Stomach smooth muscle (tissue), 2 donors: ENCODE data around the gene VIPR1.

Experiments used
- H3K27ac ChIP-seq: one replicate; pipeline ENCODE4 v1.7.0; 2013; ENCODE audit warnings: mild to moderate bottlenecking, low read length, inconsistent platforms
- H3K27me3 ChIP-seq, 2 donors: one replicate each; pipeline ENCODE4 v1.7.0; 2013; ENCODE audit warnings: low read length in 2 of 2; ENCODE audit not compliant: insufficient read depth in 2 of 2, control insufficient read depth in 1 of 2
- H3K36me3 ChIP-seq, 2 donors: one replicate each; pipeline ENCODE4 v1.7.0; 2013; ENCODE audit warnings: low read length in 2 of 2; ENCODE audit not compliant: control insufficient read depth in 2 of 2, insufficient read depth in 2 of 2
- H3K4me1 ChIP-seq: one replicate; pipeline ENCODE4 v1.7.0; 2013; ENCODE audit warnings: low read length; ENCODE audit not compliant: control insufficient read depth, insufficient read depth
- H3K4me3 ChIP-seq, 2 donors: one replicate each; pipeline ENCODE4 v1.7.0; 2013; ENCODE audit warnings: low read length in 2 of 2
- H3K9ac ChIP-seq, 2 donors: one replicate each; pipeline ENCODE4 v1.7.0; 2013; ENCODE audit warnings: low read length in 2 of 2, mild to moderate bottlenecking in 1 of 2
- H3K9me3 ChIP-seq, 2 donors: one replicate each; pipeline ENCODE4 v1.7.0; 2013; ENCODE audit warnings: low read length in 2 of 2; ENCODE audit not compliant: control insufficient read depth in 2 of 2
- donor health status: healthy.
- donor health status: Pancreatic carcinoma.

VIPR1 gene

DNA sequence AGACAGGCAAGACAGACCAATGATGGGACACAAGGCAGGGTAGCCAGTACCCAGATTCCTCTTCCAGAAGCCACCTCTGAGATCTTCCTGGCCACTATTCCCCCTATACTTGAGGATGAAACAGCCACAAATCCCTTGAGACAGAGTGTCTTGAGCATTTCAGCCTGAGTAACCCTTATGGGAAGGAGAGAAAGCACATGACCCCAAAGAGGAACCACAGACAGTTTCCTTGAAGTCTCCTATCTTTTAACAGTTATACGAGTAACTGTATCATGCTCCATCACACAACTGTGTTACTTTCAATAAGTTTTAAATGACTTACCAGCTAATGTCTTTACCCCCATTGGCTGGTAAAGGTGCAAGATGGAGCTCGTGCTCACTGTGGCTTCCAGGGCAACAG, 9.3 kb downstream of the VIPR1 start:
- H3K36me3 ChIP-seq, result no peaks in the 10 kb centered on the region
- H3K9me3 ChIP-seq, result no peaks in the 10 kb centered on the region
- no peak overlapping the region for H3K27ac ChIP-seq
- no peaks in the 10 kb centered on the region for H3K27me3 ChIP-seq
- no peak overlapping the region for H3K9ac ChIP-seq
- no peaks in the 10 kb centered on the region for H3K4me1 ChIP-seq
- no peak overlapping the region for H3K4me3 ChIP-seq

GRCh38 chr3:42513121-42513520, 10.7 kb downstream of the VIPR1 start:
- H3K36me3 ChIP-seq, result no peaks in the 10 kb centered on the region
- H3K27ac ChIP-seq, result no peak overlapping the region
- H3K27me3 ChIP-seq, result no peaks in the 10 kb centered on the region
- no peak overlapping the region for H3K4me3 ChIP-seq
- no peaks in the 10 kb centered on the region for H3K9me3 ChIP-seq
- H3K9ac ChIP-seq, result no peak overlapping the region
- H3K4me1 ChIP-seq, result no peaks in the 10 kb centered on the region

GRCh38 chr3:42513521-42513920, 11.1 kb downstream of the VIPR1 start:
- Histone ChIP-seq H3K4me1 (no peaks in the 10 kb centered on the region), H3K27me3 (no peaks in the 10 kb centered on the region), H3K9me3 (no peaks in the 10 kb centered on the region), H3K4me3 (no peak overlapping the region), H3K9ac (no peak overlapping the region), H3K36me3 (no peaks in the 10 kb centered on the region), H3K27ac (no peak overlapping the region)

GRCh38 chr3:42514876-42515275, 12.4 kb downstream of the VIPR1 start:
- no peak overlapping the region for H3K4me3 ChIP-seq
- H3K27me3 ChIP-seq, result no peaks in the 10 kb centered on the region
- no peak overlapping the region for H3K27ac ChIP-seq
- H3K4me1 ChIP-seq, result no peaks in the 10 kb centered on the region
- H3K9me3 ChIP-seq, result no peaks in the 10 kb centered on the region
- H3K9ac ChIP-seq, result no peak overlapping the region
- no peaks in the 10 kb centered on the region for H3K36me3 ChIP-seq

DNA sequence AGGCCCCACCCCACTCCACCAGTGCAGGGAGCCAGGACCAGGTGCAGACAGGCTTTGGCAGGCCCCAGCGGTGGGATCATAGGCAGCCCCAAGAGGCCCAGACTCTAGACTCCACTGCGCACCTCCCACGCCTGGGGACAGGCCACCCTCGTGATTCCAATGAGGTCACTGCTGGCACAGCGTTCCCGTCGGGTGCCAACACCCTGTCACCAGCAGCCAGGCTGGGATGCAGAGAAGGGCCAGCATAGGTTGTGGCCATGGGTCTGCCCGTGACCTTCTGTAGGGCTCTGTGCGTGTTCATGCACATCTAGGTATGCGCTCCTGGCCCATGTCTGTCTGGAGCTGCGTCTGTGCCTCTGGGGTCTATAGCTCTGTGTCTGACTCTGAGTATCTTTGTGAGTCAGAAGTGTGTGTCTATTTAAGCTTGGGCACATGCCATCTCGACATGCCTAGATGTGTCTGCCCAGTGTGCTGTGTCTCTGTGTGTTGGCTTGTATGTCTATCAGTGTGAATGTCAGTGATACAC, 13.0 kb downstream of the VIPR1 start:
- no peak overlapping the region for H3K27ac ChIP-seq
- H3K9ac ChIP-seq, result no peak overlapping the region
- no peaks in the 10 kb centered on the region for H3K9me3 ChIP-seq
- H3K4me1 ChIP-seq, result no peaks in the 10 kb centered on the region
- H3K27me3 ChIP-seq, result no peaks in the 10 kb centered on the region
- H3K36me3 ChIP-seq, result no peaks in the 10 kb centered on the region
- no peak overlapping the region for H3K4me3 ChIP-seq

GRCh38 chr3:42515976-42516375, 13.5 kb downstream of the VIPR1 start:
- Histone ChIP-seq H3K9ac (no peak overlapping the region), H3K27ac (no peak overlapping the region)

DNA sequence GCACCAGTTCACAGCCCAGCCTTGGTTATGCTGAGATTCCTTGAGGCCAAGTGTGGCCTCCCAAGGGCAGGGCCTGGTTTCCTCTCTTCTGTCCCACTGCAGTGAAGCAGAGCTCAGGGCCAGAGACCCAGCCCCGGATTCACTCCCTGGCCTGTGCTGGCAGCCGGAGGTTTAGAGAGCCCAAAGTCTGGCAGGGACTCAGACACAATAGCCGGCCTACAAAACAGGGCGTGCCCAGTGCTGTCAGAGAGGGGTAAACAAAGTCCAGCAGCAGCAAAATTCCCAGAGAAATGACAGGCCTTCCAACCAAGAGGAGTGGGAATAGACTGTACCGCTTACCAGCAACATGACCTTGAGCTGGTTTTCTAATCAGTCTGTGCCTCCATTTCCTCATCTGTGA, 14.0 kb downstream of the VIPR1 start:
- no peaks in the 10 kb centered on the region for H3K36me3 ChIP-seq
- H3K27ac ChIP-seq, result no peak overlapping the region
- H3K9ac ChIP-seq, result no peak overlapping the region
- no peaks in the 10 kb centered on the region for H3K9me3 ChIP-seq
- H3K27me3 ChIP-seq, result no peaks in the 10 kb centered on the region
- no peaks in the 10 kb centered on the region for H3K4me1 ChIP-seq
- no peak overlapping the region for H3K4me3 ChIP-seq

More at GRCh38 chr3:42515976-42516375, 13.5 kb downstream of the VIPR1 start:
- no peak overlapping the region for H3K4me3 ChIP-seq
- no peaks in the 10 kb centered on the region for H3K27me3 ChIP-seq
- no peaks in the 10 kb centered on the region for H3K9me3 ChIP-seq
- H3K4me1 ChIP-seq, result no peaks in the 10 kb centered on the region
- H3K36me3 ChIP-seq, result no peaks in the 10 kb centered on the region

- Histone ChIP-seq H3K27ac (no peak overlapping the region), H3K4me3 (no peak overlapping the region), H3K36me3 (no peaks in the 10 kb centered on the region), H3K27me3 (no peaks in the 10 kb centered on the region), H3K4me1 (no peaks in the 10 kb centered on the region), H3K9me3 (no peaks in the 10 kb centered on the region), H3K9ac (no peak overlapping the region)
Observed at GRCh38 chr3:42517117-42517516, 14.7 kb downstream of the VIPR1 start.

DNA sequence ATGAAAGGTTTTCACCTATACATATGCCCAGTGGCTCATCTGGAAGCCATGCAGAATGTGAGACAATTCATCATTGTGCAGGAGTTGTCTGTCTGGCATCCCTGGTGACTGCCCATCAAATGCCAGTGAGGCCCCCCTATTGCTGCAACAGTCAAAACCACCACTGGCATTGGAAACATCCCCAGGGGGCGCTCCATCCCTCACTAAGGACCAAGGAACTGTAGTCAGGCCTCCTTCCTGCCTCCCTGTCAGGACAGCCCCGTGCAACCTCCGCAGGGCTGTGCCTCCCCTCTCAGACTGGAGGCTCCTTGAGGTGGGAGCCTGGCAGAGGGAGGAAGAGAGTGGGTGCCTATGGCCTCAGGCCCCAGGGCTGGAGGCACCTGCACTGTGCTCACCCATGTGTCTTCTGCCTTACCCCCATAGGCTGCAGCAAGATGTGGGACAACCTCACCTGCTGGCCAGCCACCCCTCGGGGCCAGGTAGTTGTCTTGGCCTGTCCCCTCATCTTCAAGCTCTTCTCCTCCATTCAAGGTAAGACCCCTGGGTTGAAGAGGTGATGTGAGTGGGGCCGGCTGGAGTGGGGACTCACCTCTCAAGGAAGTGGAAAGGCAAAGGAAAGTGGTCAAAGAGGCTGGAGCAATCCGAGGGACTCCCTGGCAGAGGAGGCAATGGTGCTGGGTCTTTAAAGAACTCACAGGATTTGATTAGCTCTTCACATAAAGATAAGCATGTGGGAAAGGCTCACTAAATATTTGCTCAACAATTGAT, 16.5 kb downstream of the VIPR1 start:
- Histone ChIP-seq H3K4me3 (no peak overlapping the region), H3K4me1 (no peaks in the 10 kb centered on the region), H3K27ac (no peak overlapping the region), H3K36me3 (no peaks in the 10 kb centered on the region), H3K27me3 (no peaks in the 10 kb centered on the region), H3K9me3 (no peaks in the 10 kb centered on the region), H3K9ac (no peak overlapping the region)

- no peak overlapping the region for H3K27ac ChIP-seq
Observed at GRCh38 chr3:42519568-42519962, 17.1 kb downstream of the VIPR1 start.

GRCh38 chr3:42520336-42520735, 17.9 kb downstream of the VIPR1 start:
- H3K4me1 ChIP-seq, result no peaks in the 10 kb centered on the region
- no peaks in the 10 kb centered on the region for H3K9me3 ChIP-seq
- H3K4me3 ChIP-seq, result no peak overlapping the region
- H3K27me3 ChIP-seq, result no peaks in the 10 kb centered on the region
- no peaks in the 10 kb centered on the region for H3K36me3 ChIP-seq
- H3K9ac ChIP-seq, result no peak overlapping the region
- no peak overlapping the region for H3K27ac ChIP-seq

More at GRCh38 chr3:42519568-42519962, 17.1 kb downstream of the VIPR1 start:
- no peaks in the 10 kb centered on the region for H3K9me3 ChIP-seq
- H3K36me3 ChIP-seq, result no peaks in the 10 kb centered on the region
- H3K9ac ChIP-seq, result no peak overlapping the region
- H3K4me1 ChIP-seq, result no peaks in the 10 kb centered on the region
- no peaks in the 10 kb centered on the region for H3K27me3 ChIP-seq
- H3K4me3 ChIP-seq, result no peak overlapping the region
